ENCODE data around the gene GBP5.
"Not testable (repeated sequence)": the region's sequence is repeated elsewhere in the genome, so short reads cannot be mapped to it uniquely, and the experiment has no call there.

The GBP5 gene

DNA sequence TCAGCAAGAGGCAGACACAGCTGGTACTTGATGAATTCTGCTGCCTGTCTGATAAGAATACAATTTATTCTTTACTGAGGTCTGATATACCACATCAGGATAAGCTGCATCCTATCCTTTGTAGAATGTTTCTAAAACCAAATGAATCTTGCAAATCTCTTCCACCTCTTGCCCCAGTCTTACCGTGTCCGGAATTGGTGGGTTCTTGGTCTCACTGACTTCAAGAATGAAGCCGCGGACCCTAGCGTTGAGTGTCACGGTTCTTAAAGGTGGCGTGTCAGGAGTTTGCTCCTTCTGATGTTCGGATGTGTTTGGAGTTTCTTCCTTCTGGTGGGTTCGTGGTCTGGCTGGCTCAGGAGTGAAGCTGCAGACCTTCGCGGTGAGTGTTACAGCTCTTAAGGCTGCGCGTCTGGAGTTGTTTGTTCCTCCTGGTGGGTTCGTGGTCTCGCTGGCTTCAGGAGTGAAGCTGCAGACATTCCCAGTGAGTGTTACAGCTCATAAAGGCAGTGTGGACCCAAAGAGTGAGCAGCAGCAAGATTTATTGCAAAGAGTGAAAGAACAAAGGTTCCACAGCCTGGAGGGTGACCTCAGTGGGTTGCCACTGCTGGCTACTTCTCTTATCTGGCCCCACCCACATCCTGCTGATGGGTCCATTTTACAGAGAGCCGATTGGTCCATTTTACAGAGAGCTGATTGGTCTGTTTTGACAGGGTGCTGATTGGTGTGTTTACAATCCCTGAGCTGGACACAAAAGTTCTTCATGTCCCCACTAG is at the start of gene GBP5:
Gene GBP5 (minus strand): TSS at position 592 of the 773 bp plus-strand sequence. CDS start 3,305 bp downstream, outside the sequence.
- peak within 1 kb of the TSS; percentile 80 for H3K27ac ChIP-seq

DNA sequence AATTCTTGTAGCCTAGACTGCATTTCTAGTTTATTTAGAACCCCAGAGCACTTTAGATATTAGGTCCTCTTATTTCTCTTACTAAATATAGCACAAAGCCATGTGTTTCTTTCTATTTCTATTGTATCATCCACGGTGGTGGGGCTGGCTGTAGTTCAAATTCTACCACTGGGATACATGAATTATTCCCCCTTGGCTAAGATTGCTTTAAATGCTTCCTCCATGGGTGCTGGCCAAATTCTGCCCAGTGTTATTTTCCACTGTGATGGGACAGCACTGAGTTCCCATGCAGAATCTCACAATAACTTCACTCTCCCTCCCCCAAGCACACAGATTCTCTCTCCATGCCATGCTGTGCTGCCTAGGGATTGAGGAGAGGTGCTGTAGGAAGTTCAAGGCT is 49.7 kb upstream of the GBP5 start:
- H3K27ac ChIP-seq, result no peak overlapping the region
- no peak for DNase-seq (ENCODE audit: low read depth, low spot score)

More for the DNA sequence above, at the start of gene GBP5:
- DNase-seq (ENCODE audit: low read depth, low spot score), result not testable (repeated sequence)

GRCh38 chr1:89312572-89312971 is 39.9 kb upstream of the GBP5 start:
- no peak overlapping the region for H3K27ac ChIP-seq
- DNase-seq (ENCODE audit: low read depth, low spot score), result no peak

GRCh38 chr1:89311757-89312156 is 39.1 kb upstream of the GBP5 start:
- DNase-seq (ENCODE audit: low read depth, low spot score), result no peak
- H3K27ac ChIP-seq, result peak overlapping the region; percentile 13

GRCh38 chr1:89310976-89311375 is 38.3 kb upstream of the GBP5 start:
- H3K27ac ChIP-seq, result no peak overlapping the region
- DNase-seq (ENCODE audit: low read depth, low spot score), result no peak

DNA sequence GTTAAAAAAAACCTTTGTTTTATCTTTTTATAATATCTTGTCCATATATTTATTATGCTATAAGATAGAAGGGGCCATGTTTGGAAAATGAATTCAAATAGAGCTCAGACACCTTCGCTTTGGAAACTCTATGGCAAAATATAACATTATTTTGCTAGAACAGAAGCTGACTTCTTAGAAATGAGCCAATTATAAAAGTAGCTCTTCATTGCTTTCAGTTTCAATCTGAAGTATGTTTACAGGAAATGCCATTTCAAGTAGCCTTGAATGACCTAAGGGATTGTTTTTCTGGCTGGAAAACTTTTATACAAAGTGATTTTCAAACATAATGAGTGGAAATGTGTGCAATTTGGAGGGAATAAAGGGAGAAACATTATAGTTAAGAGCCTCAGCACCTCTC is 37.8 kb upstream of the GBP5 start:
- DNase-seq (ENCODE audit: low read depth, low spot score), result no peak
- H3K27ac ChIP-seq, result peak overlapping the region; percentile 0

- DNase-seq (ENCODE audit: low read depth, low spot score), result no peak
- no peak overlapping the region for H3K27ac ChIP-seq
Observed at GRCh38 chr1:89309828-89310227, 37.2 kb upstream of the GBP5 start.

DNA sequence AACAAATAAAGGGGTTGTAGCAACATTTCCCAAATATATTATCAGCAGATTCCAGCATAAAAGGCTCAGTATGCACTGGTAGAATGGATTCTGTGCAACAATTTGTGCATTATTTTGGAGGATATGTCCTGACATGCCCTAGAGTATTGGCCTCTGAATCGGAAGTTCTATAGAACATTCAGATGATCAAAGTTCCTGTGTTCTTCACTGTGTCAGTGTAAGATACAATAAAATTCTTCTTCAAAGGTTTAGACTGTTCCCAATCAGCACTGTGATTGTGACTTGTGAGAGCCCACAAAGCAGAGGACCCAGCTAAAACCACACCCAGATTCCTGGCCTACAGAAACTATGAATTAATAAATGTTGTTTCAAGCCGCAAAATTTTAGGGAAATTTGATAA is 33.6 kb upstream of the GBP5 start:
- no peak for DNase-seq (ENCODE audit: low read depth, low spot score)

DNA sequence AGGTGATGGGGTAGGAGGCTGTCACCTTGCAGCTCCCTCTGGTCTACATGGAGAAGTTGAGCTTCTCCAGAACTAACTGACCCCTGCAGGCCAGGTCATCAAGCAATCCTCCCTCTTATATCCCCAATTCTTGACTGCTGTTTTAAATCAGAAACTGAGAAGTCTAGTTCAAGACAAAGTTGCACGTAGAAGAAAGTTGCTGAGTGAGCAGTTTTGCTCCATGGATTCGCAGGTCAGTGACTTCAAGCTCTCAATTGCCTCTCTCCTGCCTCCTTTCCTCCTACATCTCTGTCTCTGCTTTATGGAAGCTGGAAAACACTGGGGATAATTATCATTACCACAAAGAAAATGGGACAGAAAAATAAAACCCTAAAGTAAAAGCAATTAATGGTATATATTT is 32.8 kb upstream of the GBP5 start:
- no peak for DNase-seq (ENCODE audit: low read depth, low spot score)
- H3K27ac ChIP-seq, result no peak overlapping the region

More for the DNA sequence above, 33.6 kb upstream of the GBP5 start:
- peak overlapping the region; percentile 31 for H3K27ac ChIP-seq

DNA sequence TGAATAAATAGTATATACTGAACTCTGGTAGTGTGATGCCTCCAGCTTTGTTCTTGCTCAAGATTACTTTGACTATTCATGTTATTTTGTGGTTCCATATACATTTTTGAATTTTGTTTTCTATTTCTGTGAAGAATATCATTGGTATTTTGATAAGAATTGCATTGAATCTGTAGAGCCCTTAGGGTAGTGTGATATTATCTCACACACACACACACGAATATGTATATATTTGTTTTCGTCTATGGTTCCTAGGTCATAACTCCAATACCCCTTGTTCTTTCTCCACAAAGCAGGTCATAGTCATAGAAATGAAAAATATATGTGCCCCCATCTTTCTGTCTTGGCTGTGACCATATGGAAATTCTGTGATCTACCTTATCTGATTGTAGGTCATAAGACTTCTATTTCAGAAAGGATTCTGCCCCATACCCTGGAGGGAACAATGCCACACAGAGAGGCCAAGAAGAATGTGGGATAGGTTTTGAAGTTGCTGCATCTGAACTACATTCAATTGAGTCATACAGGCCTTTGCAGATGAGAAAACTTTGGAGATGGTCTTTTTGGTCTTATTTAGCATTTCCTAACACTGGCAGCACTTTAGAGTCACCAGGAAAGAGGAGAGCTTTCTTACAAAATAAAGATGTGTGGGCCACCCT is 32.0 kb upstream of the GBP5 start:
- no peak for DNase-seq (ENCODE audit: low read depth, low spot score)
- no peak overlapping the region for H3K27ac ChIP-seq

- DNase-seq (ENCODE audit: low read depth, low spot score), result no peak
- H3K27ac ChIP-seq, result no peak overlapping the region
Observed at GRCh38 chr1:89302697-89303332, 30.2 kb upstream of the GBP5 start.

- not testable (repeated sequence) for H3K27ac ChIP-seq; DNase-seq (ENCODE audit: low read depth, low spot score)
Observed at GRCh38 chr1:89299739-89300463, 27.2 kb upstream of the GBP5 start.

GRCh38 chr1:89298461-89298860 is 25.8 kb upstream of the GBP5 start:
- H3K27ac ChIP-seq, result no peak overlapping the region
- no peak for DNase-seq (ENCODE audit: low read depth, low spot score)

GRCh38 chr1:89295187-89295586 is 22.5 kb upstream of the GBP5 start:
- no peak for DNase-seq (ENCODE audit: low read depth, low spot score)
- no peak overlapping the region for H3K27ac ChIP-seq

- no peak for DNase-seq (ENCODE audit: low read depth, low spot score)
- H3K27ac ChIP-seq, result no peak overlapping the region
Observed at GRCh38 chr1:89291276-89291675, 18.6 kb upstream of the GBP5 start.

DNA sequence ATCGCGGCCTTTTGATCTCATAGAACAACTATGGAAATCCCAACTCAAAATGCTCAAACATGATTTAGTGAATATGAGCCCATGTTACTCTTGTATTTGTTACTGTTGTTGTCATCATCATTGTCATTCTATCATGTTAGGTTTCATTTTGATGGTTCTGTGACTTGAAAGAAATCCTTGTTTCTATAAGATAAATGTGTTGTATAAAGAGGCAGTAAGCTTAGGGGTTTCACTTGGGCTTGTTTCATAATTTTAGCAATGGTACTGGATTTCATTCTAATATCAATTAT is 15.3 kb upstream of the GBP5 start:
- no peak for DNase-seq (ENCODE audit: low read depth, low spot score)
- H3K27ac ChIP-seq, result no peak overlapping the region

DNA sequence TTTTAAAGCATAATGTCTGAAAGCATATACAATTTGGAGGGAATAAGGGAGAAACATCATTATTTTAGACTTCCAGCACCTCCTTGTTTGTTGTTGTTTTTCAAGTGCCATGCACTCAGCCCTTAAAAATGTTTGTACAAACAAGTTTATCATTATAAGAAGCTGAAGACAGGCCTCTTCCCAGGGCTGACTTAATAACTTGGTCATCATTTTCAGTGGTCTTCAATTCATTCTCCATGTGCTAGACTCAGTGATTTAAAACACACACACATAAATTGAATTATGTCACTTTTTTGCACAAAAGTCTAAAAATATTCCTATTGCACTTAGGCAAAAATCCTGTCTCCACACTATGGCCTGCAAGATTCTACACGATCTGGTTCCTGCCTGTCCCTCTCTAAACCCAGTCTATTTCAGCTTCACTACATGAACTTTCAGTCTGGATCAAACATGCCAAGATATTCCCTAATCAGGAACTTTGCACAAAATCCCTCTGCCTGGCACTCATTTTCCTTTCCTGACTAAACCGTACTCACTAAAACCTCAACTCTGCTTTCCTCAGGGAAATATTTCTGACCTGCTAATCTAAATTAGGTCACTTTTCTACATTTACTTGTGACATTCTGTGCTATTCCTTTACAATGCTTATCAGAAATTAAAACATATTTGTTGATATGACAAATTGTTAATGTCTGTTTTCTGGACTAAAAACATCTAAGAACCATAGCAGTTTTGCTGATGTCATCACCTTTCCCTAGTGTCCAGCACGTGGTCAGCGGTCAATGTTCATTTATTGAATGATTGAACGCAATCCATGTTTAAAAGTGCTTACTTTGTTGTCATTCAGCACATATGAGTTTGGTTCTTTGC is 14.8 kb upstream of the GBP5 start:
- DNase-seq (ENCODE audit: low read depth, low spot score), result no peak
- H3K27ac ChIP-seq, result no peak overlapping the region

GRCh38 chr1:89286549-89287180 is 14.0 kb upstream of the GBP5 start:
- no peak for DNase-seq (ENCODE audit: low read depth, low spot score)
- H3K27ac ChIP-seq, result no peak overlapping the region

DNA sequence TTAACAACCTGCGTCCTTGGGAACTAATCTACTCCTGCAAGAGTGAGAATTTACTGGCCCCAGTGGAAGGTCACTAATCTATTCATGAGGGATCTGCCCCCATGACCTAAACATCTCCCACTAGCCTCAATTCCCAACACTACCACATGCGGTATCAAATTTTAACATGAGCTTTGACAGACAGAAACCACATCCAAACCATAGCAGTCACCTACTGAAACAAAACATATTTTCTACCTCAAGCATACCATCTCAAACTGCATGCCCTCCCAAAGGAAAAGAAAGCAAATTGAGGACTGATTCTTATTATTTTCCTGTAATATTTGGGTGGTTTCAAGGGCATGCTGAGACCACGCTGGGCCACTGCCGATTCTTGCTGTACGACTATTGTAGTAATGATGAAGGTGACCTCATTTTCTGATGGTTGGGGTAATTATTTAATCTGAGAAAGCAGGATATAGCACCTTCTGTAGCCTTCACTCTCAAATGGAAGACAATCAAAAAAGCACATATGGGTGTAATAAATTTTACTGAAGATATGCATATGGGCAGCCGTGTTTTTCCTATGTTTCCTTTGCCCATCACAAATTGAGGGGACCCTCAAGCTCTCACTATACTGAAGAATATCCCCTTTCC is 13.2 kb upstream of the GBP5 start:
- no peak for DNase-seq (ENCODE audit: low read depth, low spot score)
- H3K27ac ChIP-seq, result no peak overlapping the region
